HepG2 (cell line): ENCODE data around the gene STX1B. TPM values are rescaled to one million over a fixed set of nuclear protein-coding genes. Genes with fewer than 3 reads are reported as not detected.

ENCODE experiments used
- CBX1 ChIP-seq: IDR thresholded peaks from one replicate; pipeline ENCODE4 v1.6.1; 2016; ENCODE audit warnings: antibody characterized with exemption, low read depth
- CBX5 ChIP-seq: sonication (generic); formaldehyde crosslinking; IDR thresholded peaks from 2 replicates; pipeline ENCODE4 v1.4.0; 2020; ENCODE audit warnings: missing genetic modification reagents, borderline replicate concordance
- CHCHD3 ChIP-seq: sonication (generic); formaldehyde crosslinking; IDR thresholded peaks from 2 replicates; pipeline ENCODE4 v1.8.0; 2022; ENCODE audit warnings: mild to moderate bottlenecking, missing genetic modification reagents, moderate library complexity
- GTF3A ChIP-seq: sonication (generic); formaldehyde crosslinking; conservative IDR thresholded peaks from 2 replicates; pipeline ENCODE4 v1.4.0; 2020; ENCODE audit warnings: mild to moderate bottlenecking, missing genetic modification reagents
- KLF13 ChIP-seq: sonication (generic); formaldehyde crosslinking; IDR thresholded peaks from 2 replicates; pipeline ENCODE4 v1.4.0; 2020; ENCODE audit warnings: mild to moderate bottlenecking, missing genetic modification reagents
- LCORL ChIP-seq, 2 experiments: fragments of 450-650 bp in 1 of 2; sonication (generic) in 1 of 2; formaldehyde crosslinking in 1 of 2; IDR thresholded peaks; 2 replicates each; pipeline versions ENCODE4 v1.5.0 to v1.6.1; 2017 to 2020; ENCODE audit warnings: antibody characterized with exemption in 1 of 2, missing genetic modification reagents in 1 of 2
- NR3C1 ChIP-seq: sonication (generic); formaldehyde crosslinking; IDR thresholded peaks from 2 replicates; pipeline ENCODE4 v1.4.0; 2020; ENCODE audit warnings: missing genetic modification reagents
- RARA ChIP-seq: IDR thresholded peaks from 2 replicates; pipeline ENCODE4 v1.6.1; 2016; ENCODE audit warnings: missing genetic modification reagents, missing compliant biosample characterization
- SP4 ChIP-seq: sonication (generic); formaldehyde crosslinking; IDR thresholded peaks from 2 replicates; pipeline ENCODE4 v1.8.1; 2023; ENCODE audit warnings: mild to moderate bottlenecking, missing genetic modification reagents
- ZNF12 ChIP-seq: sonication (generic); formaldehyde crosslinking; IDR thresholded peaks from 2 replicates; pipeline ENCODE4 v1.5.0; 2020; ENCODE audit warnings: missing genetic modification reagents
- ZNF549 ChIP-seq: sonication (generic); formaldehyde crosslinking; IDR thresholded peaks from 2 replicates; pipeline ENCODE4 v1.5.0; 2020; ENCODE audit warnings: missing genetic modification reagents
- ZNF678 ChIP-seq: sonication (generic); formaldehyde crosslinking; IDR thresholded peaks from 2 replicates; pipeline ENCODE4 v1.4.0; 2020; ENCODE audit warnings: mild to moderate bottlenecking, missing genetic modification reagents
- ZNF737 ChIP-seq: sonication (generic); formaldehyde crosslinking; IDR thresholded peaks from 2 replicates; pipeline ENCODE4 v1.5.0; 2020; ENCODE audit warnings: missing genetic modification reagents, mild to moderate bottlenecking, borderline replicate concordance
- polyA plus RNA-seq, 8 experiments: library from polyadenylated mRNA; depleted of rRNA in 3 of 8; stranded (reverse) in 7 of 8; unstranded in 1 of 8; fragments of >200 nt; fragmentation: Illumina TruSeq in 4 of 8; extraction: Trizol in 4 of 8; gene quantifications; 2 replicates each; pipeline versions ENCODE4 v1.2.1 to v1.2.3, GENCODE V29; 2011 to 2016; ENCODE audit warnings: low read depth in 4 of 8, missing spikeins in 1 of 8, mixed read lengths in 1 of 8; ENCODE audit not compliant: insufficient read depth in 1 of 8
- total RNA-seq, 5 experiments: library from RNA; depleted of rRNA; stranded (reverse); fragments of >200 nt; fragmentation: Illumina TruSeq; extraction: Trizol; gene quantifications; 2 replicates each; pipeline ENCODE4 v1.2.3, GENCODE V29; 2016; ENCODE audit warnings: low read depth in 1 of 5
- TF ChIP-seq, protein P1 (sequence below), 2 experiments: sonication (generic) in 1 of 2; formaldehyde crosslinking in 1 of 2; IDR thresholded peaks; 2 replicates each; pipeline versions ENCODE4 v1.4.0 to v1.6.1; 2016 to 2020; ENCODE audit warnings: borderline replicate concordance in 1 of 2, low read depth in 1 of 2, mild to moderate bottlenecking in 1 of 2, missing genetic modification reagents in 1 of 2
- TF ChIP-seq, protein P2 (sequence below): sonication (generic); formaldehyde crosslinking; IDR thresholded peaks from 2 replicates; pipeline ENCODE4 v1.5.1; 2020; ENCODE audit warnings: missing genetic modification reagents, mild to moderate bottlenecking, borderline replicate concordance
- TF ChIP-seq, protein P3 (sequence below): sonication (generic); formaldehyde crosslinking; IDR thresholded peaks from 2 replicates; pipeline ENCODE4 v1.4.0; 2020; ENCODE audit warnings: mild to moderate bottlenecking, missing genetic modification reagents, borderline replicate concordance
- TF ChIP-seq, protein P4 (sequence below): sonication (generic); formaldehyde crosslinking; IDR thresholded peaks from 2 replicates; pipeline ENCODE4 v1.4.0; 2020; ENCODE audit warnings: missing genetic modification reagents

STX1B gene
- total and polyA plus RNA-seq, 2 of the 13 experiments (the other 11 are each of a cell fraction or from before 2014, with no cell fraction given) = 2.1 to 3.0 TPM

DNA sequence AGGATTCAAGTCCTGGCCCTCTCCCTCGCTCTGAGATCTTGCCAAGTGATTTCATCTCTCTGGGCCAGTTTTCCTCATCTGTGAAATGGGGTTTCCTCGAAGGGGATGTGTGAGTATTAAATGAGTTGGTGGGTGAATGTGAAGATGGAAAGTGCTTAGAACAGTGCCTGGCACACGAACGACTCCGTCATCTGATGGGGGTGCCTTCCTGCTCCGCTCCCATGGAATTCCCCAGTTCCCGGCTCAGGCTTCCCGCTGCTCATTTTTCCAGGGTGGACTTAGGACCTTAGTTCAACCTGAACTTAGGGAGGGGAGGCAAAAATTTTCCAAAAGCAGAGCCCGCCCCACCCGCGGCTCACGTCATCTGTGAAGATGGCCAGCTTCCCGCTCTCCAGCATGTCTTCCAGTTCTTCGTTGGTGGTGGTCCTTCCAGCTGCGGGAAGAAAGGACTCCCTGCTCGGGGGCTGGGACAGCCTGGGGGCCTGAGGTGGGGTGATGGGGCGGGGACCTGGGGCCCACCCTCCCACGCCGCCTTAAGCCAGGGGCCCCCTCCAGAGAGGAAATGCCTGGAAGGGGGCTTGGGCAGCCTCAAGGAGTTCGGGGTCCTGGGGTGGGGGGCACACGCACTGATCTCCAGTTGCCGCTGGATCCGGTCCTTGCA lies 14.0 kb downstream of the STX1B start (continued):
- TF ChIP-seq, protein P1, sequence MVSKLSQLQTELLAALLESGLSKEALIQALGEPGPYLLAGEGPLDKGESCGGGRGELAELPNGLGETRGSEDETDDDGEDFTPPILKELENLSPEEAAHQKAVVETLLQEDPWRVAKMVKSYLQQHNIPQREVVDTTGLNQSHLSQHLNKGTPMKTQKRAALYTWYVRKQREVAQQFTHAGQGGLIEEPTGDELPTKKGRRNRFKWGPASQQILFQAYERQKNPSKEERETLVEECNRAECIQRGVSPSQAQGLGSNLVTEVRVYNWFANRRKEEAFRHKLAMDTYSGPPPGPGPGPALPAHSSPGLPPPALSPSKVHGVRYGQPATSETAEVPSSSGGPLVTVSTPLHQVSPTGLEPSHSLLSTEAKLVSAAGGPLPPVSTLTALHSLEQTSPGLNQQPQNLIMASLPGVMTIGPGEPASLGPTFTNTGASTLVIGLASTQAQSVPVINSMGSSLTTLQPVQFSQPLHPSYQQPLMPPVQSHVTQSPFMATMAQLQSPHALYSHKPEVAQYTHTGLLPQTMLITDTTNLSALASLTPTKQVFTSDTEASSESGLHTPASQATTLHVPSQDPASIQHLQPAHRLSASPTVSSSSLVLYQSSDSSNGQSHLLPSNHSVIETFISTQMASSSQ (IDR thresholded peaks at IDR 0.05; ENCODE audit: low read depth) = 0 out of 2 replicates have a peak, but pooled peaks have one; percentile 10
- TF ChIP-seq, protein P1 (CRISPR knock-in tag; IDR thresholded peaks at IDR 0.05; ENCODE audit: borderline replicate concordance) = no peak; the same call in 1 of the 2 replicates
- TF ChIP-seq, protein P2, sequence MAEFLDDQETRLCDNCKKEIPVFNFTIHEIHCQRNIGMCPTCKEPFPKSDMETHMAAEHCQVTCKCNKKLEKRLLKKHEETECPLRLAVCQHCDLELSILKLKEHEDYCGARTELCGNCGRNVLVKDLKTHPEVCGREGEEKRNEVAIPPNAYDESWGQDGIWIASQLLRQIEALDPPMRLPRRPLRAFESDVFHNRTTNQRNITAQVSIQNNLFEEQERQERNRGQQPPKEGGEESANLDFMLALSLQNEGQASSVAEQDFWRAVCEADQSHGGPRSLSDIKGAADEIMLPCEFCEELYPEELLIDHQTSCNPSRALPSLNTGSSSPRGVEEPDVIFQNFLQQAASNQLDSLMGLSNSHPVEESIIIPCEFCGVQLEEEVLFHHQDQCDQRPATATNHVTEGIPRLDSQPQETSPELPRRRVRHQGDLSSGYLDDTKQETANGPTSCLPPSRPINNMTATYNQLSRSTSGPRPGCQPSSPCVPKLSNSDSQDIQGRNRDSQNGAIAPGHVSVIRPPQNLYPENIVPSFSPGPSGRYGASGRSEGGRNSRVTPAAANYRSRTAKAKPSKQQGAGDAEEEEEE (CRISPR knock-in tag) = no peak
- TF ChIP-seq, protein P3, sequence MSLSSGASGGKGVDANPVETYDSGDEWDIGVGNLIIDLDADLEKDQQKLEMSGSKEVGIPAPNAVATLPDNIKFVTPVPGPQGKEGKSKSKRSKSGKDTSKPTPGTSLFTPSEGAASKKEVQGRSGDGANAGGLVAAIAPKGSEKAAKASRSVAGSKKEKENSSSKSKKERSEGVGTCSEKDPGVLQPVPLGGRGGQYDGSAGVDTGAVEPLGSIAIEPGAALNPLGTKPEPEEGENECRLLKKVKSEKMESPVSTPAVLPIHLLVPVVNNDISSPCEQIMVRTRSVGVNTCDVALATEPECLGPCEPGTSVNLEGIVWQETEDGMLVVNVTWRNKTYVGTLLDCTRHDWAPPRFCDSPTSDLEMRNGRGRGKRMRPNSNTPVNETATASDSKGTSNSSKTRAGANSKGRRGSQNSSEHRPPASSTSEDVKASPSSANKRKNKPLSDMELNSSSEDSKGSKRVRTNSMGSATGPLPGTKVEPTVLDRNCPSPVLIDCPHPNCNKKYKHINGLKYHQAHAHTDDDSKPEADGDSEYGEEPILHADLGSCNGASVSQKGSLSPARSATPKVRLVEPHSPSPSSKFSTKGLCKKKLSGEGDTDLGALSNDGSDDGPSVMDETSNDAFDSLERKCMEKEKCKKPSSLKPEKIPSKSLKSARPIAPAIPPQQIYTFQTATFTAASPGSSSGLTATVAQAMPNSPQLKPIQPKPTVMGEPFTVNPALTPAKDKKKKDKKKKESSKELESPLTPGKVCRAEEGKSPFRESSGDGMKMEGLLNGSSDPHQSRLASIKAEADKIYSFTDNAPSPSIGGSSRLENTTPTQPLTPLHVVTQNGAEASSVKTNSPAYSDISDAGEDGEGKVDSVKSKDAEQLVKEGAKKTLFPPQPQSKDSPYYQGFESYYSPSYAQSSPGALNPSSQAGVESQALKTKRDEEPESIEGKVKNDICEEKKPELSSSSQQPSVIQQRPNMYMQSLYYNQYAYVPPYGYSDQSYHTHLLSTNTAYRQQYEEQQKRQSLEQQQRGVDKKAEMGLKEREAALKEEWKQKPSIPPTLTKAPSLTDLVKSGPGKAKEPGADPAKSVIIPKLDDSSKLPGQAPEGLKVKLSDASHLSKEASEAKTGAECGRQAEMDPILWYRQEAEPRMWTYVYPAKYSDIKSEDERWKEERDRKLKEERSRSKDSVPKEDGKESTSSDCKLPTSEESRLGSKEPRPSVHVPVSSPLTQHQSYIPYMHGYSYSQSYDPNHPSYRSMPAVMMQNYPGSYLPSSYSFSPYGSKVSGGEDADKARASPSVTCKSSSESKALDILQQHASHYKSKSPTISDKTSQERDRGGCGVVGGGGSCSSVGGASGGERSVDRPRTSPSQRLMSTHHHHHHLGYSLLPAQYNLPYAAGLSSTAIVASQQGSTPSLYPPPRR = no peak
- TF ChIP-seq CBX1 (no peak), SP4 (CRISPR knock-in tag) (0 out of 2 replicates have a peak, but pooled peaks have one; percentile 18), ZNF549 (peak; percentile 69; the same call in 1 of the 2 replicates), CHCHD3 (CRISPR knock-in tag) (no peak), ZNF737 (CRISPR knock-in tag) (no peak), NR3C1 (CRISPR knock-in tag) (no peak), KLF13 (CRISPR knock-in tag) (no peak), ZNF678 (CRISPR knock-in tag) (0 out of 2 replicates have a peak, but pooled peaks have one; percentile 3), ZNF12 (CRISPR knock-in tag) (no peak), CBX5 (CRISPR knock-in tag) (no peak), LCORL (IDR thresholded peaks at IDR 0.05) (no peak), LCORL (CRISPR knock-in tag; IDR thresholded peaks at IDR 0.05) (peak; percentile 91), RARA (CRISPR knock-in tag) (0 out of 2 replicates have a peak, but pooled peaks have one; percentile 23), GTF3A (CRISPR knock-in tag) (no peak)
- TF ChIP-seq, protein P4, sequence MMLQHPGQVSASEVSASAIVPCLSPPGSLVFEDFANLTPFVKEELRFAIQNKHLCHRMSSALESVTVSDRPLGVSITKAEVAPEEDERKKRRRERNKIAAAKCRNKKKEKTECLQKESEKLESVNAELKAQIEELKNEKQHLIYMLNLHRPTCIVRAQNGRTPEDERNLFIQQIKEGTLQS (CRISPR knock-in tag) = peak; percentile 35; the same call in 1 of the 2 replicates
